Sigmoid colon (tissue), 4 donors: ENCODE results near the gene PSMF1.

Experiments used
- CTCF ChIP-seq, 4 experiments: fragments of 450-650 bp in 3 of 4; fragments of 200-600 bp in 1 of 4; IDR thresholded peaks; one replicate each; pipeline ENCODE4 v1.5.1; 2016 to 2019; ENCODE audit warnings: antibody characterized with exemption in 4 of 4, mild to moderate bottlenecking in 3 of 4, moderate library complexity in 2 of 4
- POLR2AphosphoS5 ChIP-seq, 4 donors: sonication (generic); formaldehyde crosslinking; IDR thresholded peaks; one replicate each; pipeline ENCODE4 v1.6.1; 2017; ENCODE audit warnings: antibody characterized with exemption in 4 of 4

- TF ChIP-seq POLR2AphosphoS5 (IDR thresholded peaks at IDR 0.05) (no peak), CTCF (IDR thresholded peaks at IDR 0.05) (no peak)
Observed at GRCh38 chr20:1195226-1195625, 76.8 kb downstream of the PSMF1 start.
